GM21515 (cell line): ENCODE results near the gene MZT2A.
A peak's percentile ranks its signal among the peaks of the same experiment; 100 is the strongest.
"Not testable (repeated sequence)": the region's sequence is repeated elsewhere in the genome, so short reads cannot be mapped to it uniquely, and the experiment has no call there.

Experiments
- ATAC-seq: cut with Tn5 transposase; IDR thresholded peaks from one replicate; pipeline ENCODE4 v1.9.1; 2021; ENCODE audit not compliant: unreplicated experiment

Gene MZT2A

GRCh38 chr2:131492418-131493198, 411 bp upstream of the MZT2A start:
- peak; percentile 74 for ATAC-seq

GRCh38 chr2:131491469-131491836, 744 bp downstream of the MZT2A start:
- ATAC-seq: not testable (repeated sequence)

GRCh38 chr2:131490616-131491468, 1.4 kb downstream of the MZT2A start:
- peak; percentile 25 for ATAC-seq

- no peak for ATAC-seq
Measured at GRCh38 chr2:131488306-131489205, 3.6 kb downstream of the MZT2A start.

GRCh38 chr2:131486201-131486902, 5.8 kb downstream of the MZT2A start:
- ATAC-seq: not testable (repeated sequence)

- not testable (repeated sequence) for ATAC-seq
Measured at GRCh38 chr2:131484906-131485460, 7.2 kb downstream of the MZT2A start.

GRCh38 chr2:131483981-131484820, 8.0 kb downstream of the MZT2A start:
- not testable (repeated sequence) for ATAC-seq

- not testable (repeated sequence) for ATAC-seq
Measured at GRCh38 chr2:131482506-131483155, 9.6 kb downstream of the MZT2A start.

GRCh38 chr2:131480351-131480750, 11.8 kb downstream of the MZT2A start:
- not testable (repeated sequence) for ATAC-seq

- not testable (repeated sequence) for ATAC-seq
Measured at GRCh38 chr2:131478850-131479461, 13.2 kb downstream of the MZT2A start.

- ATAC-seq: not testable (repeated sequence)
Measured at GRCh38 chr2:131478074-131478849, 13.9 kb downstream of the MZT2A start.

GRCh38 chr2:131477227-131477626, 15.0 kb downstream of the MZT2A start:
- not testable (repeated sequence) for ATAC-seq

- ATAC-seq: not testable (repeated sequence)
Measured at GRCh38 chr2:131476363-131476762, 15.8 kb downstream of the MZT2A start.

- no peak for ATAC-seq
Measured at GRCh38 chr2:131475831-131476230, 16.4 kb downstream of the MZT2A start, which contains the start of gene TUBA3D. Gene TUBA3D (plus strand): TSS chr2:131476119. CDS start chr2:131476200, 81 bp downstream.

- ATAC-seq: not testable (repeated sequence)
Measured at GRCh38 chr2:131473266-131473665, 18.9 kb downstream of the MZT2A start.

- not testable (repeated sequence) for ATAC-seq
Measured at GRCh38 chr2:131471624-131472023, 20.6 kb downstream of the MZT2A start.

GRCh38 chr2:131470944-131471343, 21.3 kb downstream of the MZT2A start:
- ATAC-seq: not testable (repeated sequence)
